VCaP (cell line): ENCODE measurements around the gene SIM1.

Source experiments
- H3K27ac ChIP-seq: fragments of 450-650 bp; 2 replicates; pipeline ENCODE4 v1.5.1; 2017
- CTCF ChIP-seq: fragments of 450-650 bp; conservative IDR thresholded peaks from 2 replicates; pipeline ENCODE4 v1.5.1; 2017; ENCODE audit warnings: mild to moderate bottlenecking, moderate library complexity

SIM1 gene

GRCh38 chr6:100469101-100469859 lies 4.6 kb upstream of the SIM1 start:
- H3K27ac ChIP-seq = no peak overlapping the region
- no peak for TF ChIP-seq CTCF

GRCh38 chr6:100468016-100468622 lies 3.4 kb upstream of the SIM1 start:
- no peak for TF ChIP-seq CTCF
- no peak overlapping the region for H3K27ac ChIP-seq

- TF ChIP-seq CTCF = no peak
- no peak overlapping the region for H3K27ac ChIP-seq
Measured at GRCh38 chr6:100467129-100468015, 2.7 kb upstream of the SIM1 start.

- TF ChIP-seq CTCF = no peak
- no peak overlapping the region for H3K27ac ChIP-seq
Measured at GRCh38 chr6:100466410-100467128, 1.8 kb upstream of the SIM1 start.

GRCh38 chr6:100465701-100466409 lies 1.1 kb upstream of the SIM1 start:
- no peak for TF ChIP-seq CTCF
- no peak overlapping the region for H3K27ac ChIP-seq

GRCh38 chr6:100464162-100464851 lies 414 bp downstream of the SIM1 start:
- no peak for TF ChIP-seq CTCF
- no peak overlapping the region for H3K27ac ChIP-seq
